Astrocyte (in vitro differentiated cells and primary cell): Measurements from ENCODE around the gene YBX2. TPM values are rescaled to one million over a fixed set of nuclear protein-coding genes. Genes with fewer than 3 reads are reported as not detected.

Source experiments
- DNase-seq: peaks from one replicate; pipeline ENCODE4 v3.0.0-alpha.2; 2010; ENCODE audit warnings: low read depth
- FAIRE-seq: peaks from 2 replicates; lab custom pipeline; 2011; peaks lifted over from hg19 to GRCh38; lab: Jason Lieb, UNC
- H2AFZ ChIP-seq: 2 replicates; pipeline ENCODE4 v1.6.0; 2012; ENCODE audit warnings: low read depth, low read length, inconsistent platforms
- H3K27ac ChIP-seq: 2 replicates; pipeline ENCODE4 v1.5.1; 2011; ENCODE audit warnings: low read depth, low read length, inconsistent platforms
- H3K27me3 ChIP-seq: 2 replicates; pipeline ENCODE4 v1.6.0; 2011; ENCODE audit warnings: low read length, inconsistent platforms; ENCODE audit not compliant: insufficient read depth
- H3K36me3 ChIP-seq: 2 replicates; pipeline ENCODE4 v1.5.1; 2011; ENCODE audit warnings: low read length, inconsistent platforms; ENCODE audit not compliant: insufficient read depth
- H3K4me1 ChIP-seq: 2 replicates; pipeline ENCODE4 v1.5.1; 2011; ENCODE audit warnings: low read length, inconsistent platforms; ENCODE audit not compliant: insufficient read depth
- H3K4me2 ChIP-seq: 2 replicates; pipeline ENCODE4 v1.6.0; 2012; ENCODE audit warnings: low read length, inconsistent platforms
- H3K4me3 ChIP-seq: 2 replicates; pipeline ENCODE4 v1.5.1; 2011; ENCODE audit warnings: low read depth, mild to moderate bottlenecking, low read length, inconsistent platforms; ENCODE audit not compliant: insufficient read depth
- H3K79me2 ChIP-seq: 2 replicates; pipeline ENCODE4 v1.6.0; 2012; ENCODE audit warnings: mild to moderate bottlenecking, low read length, inconsistent platforms; ENCODE audit not compliant: insufficient read depth
- H3K9ac ChIP-seq: 2 replicates; pipeline ENCODE4 v1.6.0; 2012; ENCODE audit warnings: mild to moderate bottlenecking, low read length, inconsistent platforms
- H3K9me3 ChIP-seq: 2 replicates; pipeline ENCODE4 v1.5.1; 2012; ENCODE audit warnings: low read depth, mild to moderate bottlenecking, low read length, inconsistent platforms; ENCODE audit not compliant: insufficient read depth
- H4K20me1 ChIP-seq: 2 replicates; pipeline ENCODE4 v1.6.0; 2012; ENCODE audit warnings: low read length, inconsistent platforms; ENCODE audit not compliant: insufficient read depth
- H3K27ac Mint-ChIP-seq: one replicate; pipeline ENCODE4 v1.8.0; 2021; ENCODE audit warnings: mild to moderate bottlenecking, mixed read lengths; ENCODE audit not compliant: unreplicated experiment
- H3K27me3 Mint-ChIP-seq: one replicate; pipeline ENCODE4 v1.8.0; 2021; ENCODE audit warnings: low read depth, mixed read lengths; ENCODE audit not compliant: unreplicated experiment
- H3K36me3 Mint-ChIP-seq: one replicate; pipeline ENCODE4 v1.8.0; 2021; ENCODE audit warnings: low read depth, mixed read lengths; ENCODE audit not compliant: unreplicated experiment
- H3K4me1 Mint-ChIP-seq: one replicate; pipeline ENCODE4 v1.8.0; 2021; ENCODE audit warnings: low read depth, mixed read lengths; ENCODE audit not compliant: unreplicated experiment
- H3K4me3 Mint-ChIP-seq: one replicate; pipeline ENCODE4 v1.8.0; 2021; ENCODE audit warnings: mild to moderate bottlenecking, moderate library complexity, mixed read lengths; ENCODE audit not compliant: unreplicated experiment
- H3K9me3 Mint-ChIP-seq: one replicate; pipeline ENCODE4 v1.8.0; 2021; ENCODE audit warnings: mild to moderate bottlenecking, mixed read lengths; ENCODE audit not compliant: unreplicated experiment
- EZH2 ChIP-seq: IDR thresholded peaks from 2 replicates; pipeline ENCODE4 v1.6.1; 2012; ENCODE audit warnings: mild to moderate bottlenecking, low read length, inconsistent platforms; ENCODE audit not compliant: insufficient read depth
- total RNA-seq: library from RNA; stranded (reverse); gene quantifications from 2 replicates; pipeline ENCODE4 v1.2.1, GENCODE V29; 2021
- TF ChIP-seq, protein P1 (sequence below): IDR thresholded peaks from 2 replicates; pipeline ENCODE4 v1.5.1; 2011; ENCODE audit warnings: low read depth, mild to moderate bottlenecking, inconsistent platforms, low read length, moderate library complexity; ENCODE audit not compliant: insufficient read depth

The YBX2 gene
- total RNA-seq, 1 donor from 2014 or later, result 0.86 TPM

DNA sequence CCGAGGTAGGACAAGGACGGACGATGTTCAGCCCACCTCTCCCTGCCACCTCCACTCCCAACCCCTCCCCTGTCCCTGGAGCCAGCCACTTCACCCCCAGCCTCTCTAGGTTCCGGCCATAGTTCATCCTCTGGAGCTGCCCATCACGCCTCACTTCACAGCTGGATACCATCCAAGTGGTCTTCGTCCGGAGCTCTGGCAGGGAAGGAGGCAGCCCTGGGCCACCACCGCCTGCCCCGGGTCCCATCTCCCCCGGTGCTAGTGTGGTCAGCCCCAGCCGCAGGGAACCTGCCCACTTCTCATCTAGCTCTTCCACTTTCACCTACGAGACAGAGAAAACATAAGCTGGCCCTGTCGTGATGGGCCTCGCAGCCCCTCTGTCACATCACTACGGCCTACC lies 27.0 kb upstream of the YBX2 start:
- Histone ChIP-seq H3K27me3 (no peaks in the 10 kb centered on the region), H4K20me1 (peaks cover 4% of the 10 kb centered on the region), H3K4me3 (no peak overlapping the region), H3K4me1 (no peaks in the 10 kb centered on the region), H3K4me2 (no peak overlapping the region), H3K27ac (no peak overlapping the region), H3K9ac (no peak overlapping the region), H3K9me3 (no peaks in the 10 kb centered on the region), H2AFZ (no peak overlapping the region), H3K79me2 (peaks cover 4% of the 10 kb centered on the region), H3K36me3 (peaks cover 16% of the 10 kb centered on the region)
- Mint-ChIP-seq H3K27ac (no peak overlapping the region), H3K27me3 (no peaks in the 10 kb centered on the region), H3K9me3 (no peaks in the 10 kb centered on the region), H3K4me1 (peaks cover under 1% of the 10 kb centered on the region), H3K36me3 (peaks cover 25% of the 10 kb centered on the region), H3K4me3 (no peak overlapping the region)
- TF ChIP-seq, protein P1, sequence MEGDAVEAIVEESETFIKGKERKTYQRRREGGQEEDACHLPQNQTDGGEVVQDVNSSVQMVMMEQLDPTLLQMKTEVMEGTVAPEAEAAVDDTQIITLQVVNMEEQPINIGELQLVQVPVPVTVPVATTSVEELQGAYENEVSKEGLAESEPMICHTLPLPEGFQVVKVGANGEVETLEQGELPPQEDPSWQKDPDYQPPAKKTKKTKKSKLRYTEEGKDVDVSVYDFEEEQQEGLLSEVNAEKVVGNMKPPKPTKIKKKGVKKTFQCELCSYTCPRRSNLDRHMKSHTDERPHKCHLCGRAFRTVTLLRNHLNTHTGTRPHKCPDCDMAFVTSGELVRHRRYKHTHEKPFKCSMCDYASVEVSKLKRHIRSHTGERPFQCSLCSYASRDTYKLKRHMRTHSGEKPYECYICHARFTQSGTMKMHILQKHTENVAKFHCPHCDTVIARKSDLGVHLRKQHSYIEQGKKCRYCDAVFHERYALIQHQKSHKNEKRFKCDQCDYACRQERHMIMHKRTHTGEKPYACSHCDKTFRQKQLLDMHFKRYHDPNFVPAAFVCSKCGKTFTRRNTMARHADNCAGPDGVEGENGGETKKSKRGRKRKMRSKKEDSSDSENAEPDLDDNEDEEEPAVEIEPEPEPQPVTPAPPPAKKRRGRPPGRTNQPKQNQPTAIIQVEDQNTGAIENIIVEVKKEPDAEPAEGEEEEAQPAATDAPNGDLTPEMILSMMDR, result no peak
- TF ChIP-seq EZH2, result no peak
- no peak for DNase-seq
- no peak for FAIRE-seq

DNA sequence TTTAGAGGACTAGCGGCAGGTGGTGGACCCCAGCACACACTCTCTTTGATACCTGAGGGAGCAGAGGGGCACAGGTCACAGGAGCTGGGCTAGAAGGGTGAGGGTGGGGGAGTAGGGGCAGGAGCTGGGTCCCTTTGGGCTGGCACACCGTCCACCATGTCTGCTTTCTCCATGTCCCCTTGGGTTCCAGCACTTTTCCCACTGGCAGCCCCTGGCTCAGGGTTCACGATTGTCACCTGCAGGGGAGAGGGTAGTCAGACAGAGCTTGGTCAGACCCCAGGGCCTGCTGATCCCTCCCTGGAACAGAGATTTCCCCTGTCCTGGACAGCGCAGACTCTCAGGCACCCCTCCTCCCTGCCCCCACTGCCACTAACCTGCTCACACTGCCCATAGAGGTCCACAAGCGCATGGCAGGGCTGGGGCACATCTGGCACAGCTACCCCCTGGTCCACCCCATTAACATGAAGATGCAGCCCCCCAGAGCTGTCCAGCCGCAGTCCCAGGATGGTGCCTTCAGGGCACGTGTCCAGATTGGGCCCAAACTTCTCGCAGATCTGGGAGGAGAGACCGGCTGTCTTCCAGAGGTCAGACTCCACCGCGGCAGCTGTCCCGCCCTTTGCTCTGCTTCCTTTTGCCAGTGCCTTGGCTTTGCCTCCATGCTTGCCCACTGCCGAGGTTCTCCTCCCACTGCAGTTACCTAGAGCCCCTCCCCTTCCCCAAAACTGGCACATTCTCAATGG lies 23.9 kb upstream of the YBX2 start:
- Histone ChIP-seq H4K20me1 (peaks cover 16% of the 10 kb centered on the region), H3K79me2 (peaks cover 11% of the 10 kb centered on the region), H3K4me2 (no peak overlapping the region), H3K4me1 (peaks cover 20% of the 10 kb centered on the region), H3K9me3 (no peaks in the 10 kb centered on the region), H3K27ac (no peak overlapping the region), H3K9ac (no peak overlapping the region), H3K4me3 (no peak overlapping the region), H2AFZ (no peak overlapping the region), H3K27me3 (no peaks in the 10 kb centered on the region), H3K36me3 (peaks cover 16% of the 10 kb centered on the region)
- Mint-ChIP-seq H3K27me3 (no peaks in the 10 kb centered on the region), H3K27ac (no peak overlapping the region), H3K9me3 (no peaks in the 10 kb centered on the region), H3K4me1 (peaks cover 14% of the 10 kb centered on the region), H3K4me3 (peak overlapping the region; percentile 45), H3K36me3 (peaks cover 18% of the 10 kb centered on the region)
- no peak for FAIRE-seq
- no peak for DNase-seq
- TF ChIP-seq EZH2, result no peak
- TF ChIP-seq, protein P1, result no peak

DNA sequence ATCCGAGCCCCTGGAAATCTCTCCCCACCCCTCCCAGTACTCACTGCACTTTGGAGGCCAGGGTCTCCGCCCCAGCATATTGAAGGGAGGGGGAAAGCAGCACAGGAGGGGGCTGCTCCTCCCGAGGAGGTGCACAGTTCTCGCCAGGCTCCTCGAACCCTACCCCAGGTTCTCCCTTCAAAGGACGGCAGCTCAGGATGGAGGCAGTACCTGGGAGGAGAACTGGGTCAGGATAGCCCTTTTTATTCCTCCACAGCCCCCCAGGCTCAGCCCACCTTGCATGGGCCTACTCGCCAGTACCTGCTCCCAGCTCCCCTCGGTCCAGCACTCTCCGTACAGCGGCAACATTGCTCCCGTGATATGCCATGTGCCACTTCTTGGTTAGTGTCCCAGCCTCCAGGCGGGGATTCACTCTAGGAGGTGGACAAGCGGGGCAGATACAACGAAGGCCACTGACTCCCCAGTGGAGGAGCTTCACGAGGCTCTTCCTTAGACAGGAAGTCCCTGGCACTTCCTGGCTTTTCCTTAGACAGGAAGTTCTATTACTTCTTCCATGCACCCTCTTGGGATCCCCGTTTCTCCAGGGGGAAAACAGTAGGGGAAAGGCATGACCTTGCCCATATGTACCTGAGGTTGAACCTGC lies 22.8 kb upstream of the YBX2 start:
- no peak overlapping the region for H3K4me2 ChIP-seq
- Mint-ChIP-seq H3K9me3 (no peaks in the 10 kb centered on the region), H3K36me3 (peaks cover 24% of the 10 kb centered on the region), H3K27ac (no peak overlapping the region), H3K27me3 (no peaks in the 10 kb centered on the region), H3K4me1 (peaks cover 24% of the 10 kb centered on the region), H3K4me3 (no peak overlapping the region)
- TF ChIP-seq, protein P1, result no peak
- no peak for TF ChIP-seq EZH2
- peaks cover 21% of the 10 kb centered on the region for H3K79me2 ChIP-seq
- H3K27me3 ChIP-seq, result no peaks in the 10 kb centered on the region
- FAIRE-seq (no peak), DNase-seq (no peak)
- peaks cover 26% of the 10 kb centered on the region for H4K20me1 ChIP-seq
- H3K9ac ChIP-seq, result no peak overlapping the region
- peaks cover 21% of the 10 kb centered on the region for H3K36me3 ChIP-seq
- no peak overlapping the region for H2AFZ ChIP-seq
- H3K4me1 ChIP-seq, result peaks cover 20% of the 10 kb centered on the region
- no peaks in the 10 kb centered on the region for H3K9me3 ChIP-seq
- H3K4me3 ChIP-seq, result no peak overlapping the region
- H3K27ac ChIP-seq, result no peak overlapping the region
